ENCODE results near the gene IL25.

DNA sequence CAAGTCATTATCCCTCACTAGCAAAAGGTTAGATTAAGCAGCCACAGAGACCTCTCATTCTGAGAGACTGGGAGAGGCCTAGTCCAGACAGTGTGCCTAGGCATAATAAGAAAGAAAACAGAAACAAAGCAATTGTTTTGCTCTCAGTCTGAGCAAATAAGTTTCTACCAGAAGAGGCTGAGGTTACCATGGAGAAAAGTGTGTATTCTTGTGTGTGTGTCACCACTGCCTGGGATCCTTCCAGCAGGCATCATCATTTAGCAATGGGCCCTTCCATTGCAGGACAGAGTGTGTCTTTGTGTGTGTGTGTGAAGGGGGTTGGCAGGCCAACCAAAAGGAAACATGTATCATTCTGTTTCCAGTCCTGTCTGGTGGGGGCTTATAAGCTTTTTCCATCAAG is 11.3 kb upstream of the IL25 start:
- TF ChIP-seq POLR2AphosphoS5 (IDR thresholded peaks at IDR 0.05; ENCODE audit: low read depth, low read length) (no peak), EP300 (IDR thresholded peaks at IDR 0.05; ENCODE audit: borderline replicate concordance in 1 of 2, low read depth in 2 of 2, low read length in 2 of 2) (no peak), NRF1 (IDR thresholded peaks at IDR 0.05; ENCODE audit: low read depth, low read length) (no peak), JUND (IDR thresholded peaks at IDR 0.05; ENCODE audit: low read length) (no peak), HDAC6 (IDR thresholded peaks at IDR 0.05; ENCODE audit: low read depth, low read length) (no peak), TEAD4 (IDR thresholded peaks at IDR 0.05; ENCODE audit: low read depth, low read length) (no peak), RBBP5 (IDR thresholded peaks at IDR 0.05; ENCODE audit: borderline replicate concordance, low read depth, low read length) (no peak), POLR2A (IDR thresholded peaks at IDR 0.05; ENCODE audit: control extremely low read depth in 1 of 2, low read depth in 2 of 2, low read length in 2 of 2) (no peak)
- TF ChIP-seq, protein P1, sequence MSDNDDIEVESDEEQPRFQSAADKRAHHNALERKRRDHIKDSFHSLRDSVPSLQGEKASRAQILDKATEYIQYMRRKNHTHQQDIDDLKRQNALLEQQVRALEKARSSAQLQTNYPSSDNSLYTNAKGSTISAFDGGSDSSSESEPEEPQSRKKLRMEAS (IDR thresholded peaks at IDR 0.05) = no peak

Data from H1 (cell line).